ENCODE measurements around the gene ZDHHC5. TPM values are rescaled to one million over a fixed set of nuclear protein-coding genes. Genes with fewer than 3 reads are reported as not detected.

ZDHHC5 gene
- total and polyA plus RNA-seq, 2 donors (not counting 1 experiment from before 2014, with no cell fraction given), result 31.5 to 53.8 TPM

GRCh38 chr11:57619331-57619730 is 48.6 kb upstream of the ZDHHC5 start:
- Mint-ChIP-seq H3K9me3 (ENCODE audit: insufficient read depth) (peaks cover 2% of the 10 kb centered on the region), H3K4me1 (no peaks in the 10 kb centered on the region), H3K27me3 (peaks cover 20% of the 10 kb centered on the region), H3K4me3 (no peak overlapping the region), H3K27ac (no peak overlapping the region)
- no peak for DNase-seq
- POLR2A ChIA-PET, result no interaction called here
- Histone ChIP-seq H3K27me3 (replicated peaks in 1 of 4; ENCODE audit: control extremely low read depth in 1 of 4, control insufficient read depth in 3 of 4, insufficient read depth in 4 of 4, low read length in 3 of 4) (no peaks in the 10 kb centered on the region), H3K79me2 (ENCODE audit: control insufficient read depth, insufficient read depth, low read length) (no peaks in the 10 kb centered on the region), H3K4me1 (ENCODE audit: control insufficient read depth in 2 of 2, insufficient read depth in 2 of 2, low read length in 2 of 2) (no peaks in the 10 kb centered on the region), H4K20me1 (ENCODE audit: control insufficient read depth, insufficient read depth, low read length, poor library complexity, severe bottlenecking) (no peaks in the 10 kb centered on the region), H3K9me3 (ENCODE audit: control extremely low read depth in 1 of 3, control insufficient read depth in 2 of 3, insufficient read depth in 1 of 3, low read length in 2 of 3) (peaks cover 0 to 15% (median 10%) of the 10 kb centered on the region in 3 donors), H3K4me3 (ENCODE audit: control extremely low read depth in 1 of 5, extremely low read depth in 1 of 5, insufficient read depth in 1 of 5, low read depth in 2 of 5, low read length in 4 of 5) (no peak overlapping the region), H3K36me3 (replicated peaks in 1 of 2; ENCODE audit: control extremely low read depth in 1 of 2, control insufficient read depth in 1 of 2, extremely low read depth in 1 of 2, insufficient read depth in 2 of 2, low read length in 1 of 2) (no peaks in the 10 kb centered on the region), H2AFZ (ENCODE audit: insufficient read depth, low read depth, low read length, poor library complexity, severe bottlenecking) (no peak overlapping the region), H3K27ac (ENCODE audit: low read length in 2 of 2) (no peak overlapping the region), H3K4me2 (replicated peaks; ENCODE audit: low read depth, low read length, poor library complexity, severe bottlenecking) (no peak overlapping the region), H3K9ac (ENCODE audit: low read length) (no peak overlapping the region)
- ATAC-seq (ENCODE audit: low read depth), result no peak
- TF ChIP-seq EZH2 (IDR thresholded peaks at IDR 0.05; ENCODE audit: borderline replicate concordance, insufficient read depth, low read depth, low read length, poor library complexity, severe bottlenecking), result no peak
- TF ChIP-seq, protein P1, sequence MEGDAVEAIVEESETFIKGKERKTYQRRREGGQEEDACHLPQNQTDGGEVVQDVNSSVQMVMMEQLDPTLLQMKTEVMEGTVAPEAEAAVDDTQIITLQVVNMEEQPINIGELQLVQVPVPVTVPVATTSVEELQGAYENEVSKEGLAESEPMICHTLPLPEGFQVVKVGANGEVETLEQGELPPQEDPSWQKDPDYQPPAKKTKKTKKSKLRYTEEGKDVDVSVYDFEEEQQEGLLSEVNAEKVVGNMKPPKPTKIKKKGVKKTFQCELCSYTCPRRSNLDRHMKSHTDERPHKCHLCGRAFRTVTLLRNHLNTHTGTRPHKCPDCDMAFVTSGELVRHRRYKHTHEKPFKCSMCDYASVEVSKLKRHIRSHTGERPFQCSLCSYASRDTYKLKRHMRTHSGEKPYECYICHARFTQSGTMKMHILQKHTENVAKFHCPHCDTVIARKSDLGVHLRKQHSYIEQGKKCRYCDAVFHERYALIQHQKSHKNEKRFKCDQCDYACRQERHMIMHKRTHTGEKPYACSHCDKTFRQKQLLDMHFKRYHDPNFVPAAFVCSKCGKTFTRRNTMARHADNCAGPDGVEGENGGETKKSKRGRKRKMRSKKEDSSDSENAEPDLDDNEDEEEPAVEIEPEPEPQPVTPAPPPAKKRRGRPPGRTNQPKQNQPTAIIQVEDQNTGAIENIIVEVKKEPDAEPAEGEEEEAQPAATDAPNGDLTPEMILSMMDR (IDR thresholded peaks at IDR 0.05), result no peak
- CTCF ChIA-PET, result interaction anchor here (1.0 kb wide), 1 partner anchor 25 kb away, joined by 3 read pairs; no protein-coding TSS in a partner anchor
- intact Hi-C loops (cut with micrococcal nuclease), result no loop called here
- WGBS (ENCODE audit: insufficient coverage), result 100% methylated on average over 1 of the region's 2 CpGs

- Histone ChIP-seq H3K36me3 (replicated peaks in 1 of 2; ENCODE audit: control extremely low read depth in 1 of 2, control insufficient read depth in 1 of 2, extremely low read depth in 1 of 2, insufficient read depth in 2 of 2, low read length in 1 of 2) (no peaks in the 10 kb centered on the region), H3K4me3 (ENCODE audit: control extremely low read depth in 1 of 5, extremely low read depth in 1 of 5, insufficient read depth in 1 of 5, low read depth in 2 of 5, low read length in 4 of 5) (no peak overlapping the region), H2AFZ (ENCODE audit: insufficient read depth, low read depth, low read length, poor library complexity, severe bottlenecking) (no peak overlapping the region), H3K9me3 (ENCODE audit: control extremely low read depth in 1 of 3, control insufficient read depth in 2 of 3, insufficient read depth in 1 of 3, low read length in 2 of 3) (peaks cover 0 to 15% (median 10%) of the 10 kb centered on the region in 3 donors), H3K9ac (ENCODE audit: low read length) (no peak overlapping the region), H4K20me1 (ENCODE audit: control insufficient read depth, insufficient read depth, low read length, poor library complexity, severe bottlenecking) (no peaks in the 10 kb centered on the region), H3K4me2 (replicated peaks; ENCODE audit: low read depth, low read length, poor library complexity, severe bottlenecking) (no peak overlapping the region), H3K4me1 (ENCODE audit: control insufficient read depth in 2 of 2, insufficient read depth in 2 of 2, low read length in 2 of 2) (no peaks in the 10 kb centered on the region), H3K79me2 (ENCODE audit: control insufficient read depth, insufficient read depth, low read length) (no peaks in the 10 kb centered on the region), H3K27ac (ENCODE audit: low read length in 2 of 2) (no peak overlapping the region), H3K27me3 (replicated peaks in 1 of 4; ENCODE audit: control extremely low read depth in 1 of 4, control insufficient read depth in 3 of 4, insufficient read depth in 4 of 4, low read length in 3 of 4) (no peaks in the 10 kb centered on the region)
- Mint-ChIP-seq H3K27me3 (peaks cover 24% of the 10 kb centered on the region), H3K27ac (no peak overlapping the region), H3K4me1 (no peaks in the 10 kb centered on the region), H3K4me3 (no peak overlapping the region), H3K9me3 (ENCODE audit: insufficient read depth) (peaks cover 2% of the 10 kb centered on the region)
- ATAC-seq (ENCODE audit: low read depth), result no peak
- ChIA-PET POLR2A (no interaction called here), CTCF (interaction anchor here (0.7 to 1.9 kb wide), 2 partner anchors 21 to 162 kb away, joined by 4 to 6 read pairs; no protein-coding TSS in a partner anchor)
- DNase-seq, result no peak
- intact Hi-C loops (cut with micrococcal nuclease), result no loop called here
- TF ChIP-seq EZH2 (IDR thresholded peaks at IDR 0.05; ENCODE audit: borderline replicate concordance, insufficient read depth, low read depth, low read length, poor library complexity, severe bottlenecking), result no peak
- TF ChIP-seq, protein P1 (IDR thresholded peaks at IDR 0.05), result no peak
Measured at GRCh38 chr11:57620467-57620866, 47.4 kb upstream of the ZDHHC5 start.
